Activated CD4-positive, alpha-beta T cell treated with anti-CD3 and anti-CD28 coated beads, Interleukin-2, amount 50 U/mL, for 16 hours (primary cell): ENCODE data around the gene MYB.

ENCODE experiments used
- DNase-seq: peaks from one replicate; pipeline ENCODE4 v3.0.0-alpha.2; 2020

MYB gene

DNA sequence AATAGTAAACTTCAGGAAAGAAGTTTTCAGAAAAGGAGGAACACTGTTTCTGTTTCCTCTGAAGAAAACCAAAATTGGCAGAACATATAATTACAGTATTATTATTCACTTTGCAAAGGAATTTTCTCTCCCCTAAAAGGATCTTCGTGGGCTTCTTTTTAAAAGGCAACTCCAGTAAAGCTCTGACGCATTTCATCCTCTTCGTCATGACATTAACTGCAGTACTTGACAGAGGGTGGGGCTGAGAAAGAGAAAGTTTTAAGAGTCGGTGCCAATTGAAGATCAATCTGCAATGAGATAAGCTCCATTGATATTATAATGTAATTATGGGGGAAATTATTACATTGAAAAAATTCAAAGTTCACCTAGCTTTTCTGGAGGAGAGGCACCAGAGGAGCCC, 75.8 kb downstream of the MYB start:
- DNase-seq = no peak

DNA sequence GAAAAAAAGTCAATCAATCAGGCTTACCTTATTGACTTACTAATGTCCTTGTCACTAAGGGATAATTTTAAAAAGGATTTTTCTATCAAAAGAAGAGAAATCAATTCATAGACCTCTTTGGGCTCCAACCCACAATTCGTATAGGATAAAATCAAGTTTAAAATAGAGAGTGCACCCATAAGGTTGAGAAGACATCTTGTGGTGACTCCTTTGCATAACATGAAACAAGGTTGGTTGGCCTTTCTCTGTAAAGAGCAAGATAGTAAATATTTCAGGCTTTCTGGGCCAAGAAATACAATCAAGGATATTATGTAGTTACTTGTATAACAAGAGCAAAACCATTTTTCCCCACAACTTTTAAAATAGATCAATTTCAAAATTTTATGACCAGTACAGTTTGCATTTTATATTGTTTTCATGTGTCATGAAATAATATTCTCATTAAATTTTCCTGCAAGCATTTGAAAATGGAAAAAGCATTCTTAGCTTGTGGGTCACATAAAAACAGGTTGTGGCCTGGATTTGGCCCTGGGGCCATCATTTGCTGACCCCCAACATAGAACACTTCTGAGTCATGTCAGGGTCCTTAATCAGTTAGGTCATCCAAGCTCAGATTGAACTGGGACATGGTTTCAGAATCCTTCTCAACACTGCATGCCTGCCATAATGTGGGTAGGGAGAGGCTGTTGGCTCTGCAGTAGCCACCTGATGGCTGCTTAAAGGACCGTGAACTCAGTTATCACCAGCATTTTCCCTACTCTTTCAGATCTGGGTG, 76.7 kb downstream of the MYB start:
- peak; percentile 8 for DNase-seq

DNA sequence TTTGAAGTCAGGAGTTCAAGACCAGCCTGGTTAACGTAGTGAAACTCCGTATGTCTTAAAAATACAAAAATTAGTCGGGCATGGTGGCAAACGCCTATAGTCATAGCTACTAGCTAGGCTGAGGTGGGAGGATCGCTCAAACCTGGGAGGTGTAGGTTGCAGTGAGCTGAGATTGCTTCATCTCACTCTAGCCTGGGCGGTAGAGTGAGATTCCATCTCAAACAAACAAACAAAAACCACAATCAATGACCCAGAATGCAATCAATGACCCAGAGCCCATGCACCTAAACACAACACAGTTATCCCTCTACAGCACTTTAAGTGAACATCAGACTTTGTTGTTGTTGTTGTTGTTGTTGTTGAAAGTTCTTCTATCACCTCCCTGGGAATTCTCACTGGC, 77.9 kb downstream of the MYB start:
- DNase-seq = no peak

DNA sequence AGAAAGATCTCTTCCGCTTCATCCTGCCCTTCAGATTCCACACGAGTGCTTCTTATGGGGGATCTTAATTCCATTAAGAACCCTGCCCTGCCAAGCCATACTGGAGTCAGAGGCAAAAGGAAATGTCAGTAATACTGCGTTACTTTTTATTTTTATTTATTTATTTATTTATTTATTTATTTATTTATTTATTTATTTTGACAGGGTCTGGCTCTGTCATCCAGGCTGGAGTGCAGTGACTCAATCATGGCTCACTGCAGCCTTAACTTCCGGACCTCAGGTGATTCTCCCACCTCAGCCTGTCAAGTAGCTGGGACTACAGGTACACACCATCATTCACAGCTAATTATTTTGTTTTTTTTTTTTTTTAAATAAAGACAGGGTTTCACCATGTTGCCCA, 79.5 kb downstream of the MYB start:
- no peak for DNase-seq

DNA sequence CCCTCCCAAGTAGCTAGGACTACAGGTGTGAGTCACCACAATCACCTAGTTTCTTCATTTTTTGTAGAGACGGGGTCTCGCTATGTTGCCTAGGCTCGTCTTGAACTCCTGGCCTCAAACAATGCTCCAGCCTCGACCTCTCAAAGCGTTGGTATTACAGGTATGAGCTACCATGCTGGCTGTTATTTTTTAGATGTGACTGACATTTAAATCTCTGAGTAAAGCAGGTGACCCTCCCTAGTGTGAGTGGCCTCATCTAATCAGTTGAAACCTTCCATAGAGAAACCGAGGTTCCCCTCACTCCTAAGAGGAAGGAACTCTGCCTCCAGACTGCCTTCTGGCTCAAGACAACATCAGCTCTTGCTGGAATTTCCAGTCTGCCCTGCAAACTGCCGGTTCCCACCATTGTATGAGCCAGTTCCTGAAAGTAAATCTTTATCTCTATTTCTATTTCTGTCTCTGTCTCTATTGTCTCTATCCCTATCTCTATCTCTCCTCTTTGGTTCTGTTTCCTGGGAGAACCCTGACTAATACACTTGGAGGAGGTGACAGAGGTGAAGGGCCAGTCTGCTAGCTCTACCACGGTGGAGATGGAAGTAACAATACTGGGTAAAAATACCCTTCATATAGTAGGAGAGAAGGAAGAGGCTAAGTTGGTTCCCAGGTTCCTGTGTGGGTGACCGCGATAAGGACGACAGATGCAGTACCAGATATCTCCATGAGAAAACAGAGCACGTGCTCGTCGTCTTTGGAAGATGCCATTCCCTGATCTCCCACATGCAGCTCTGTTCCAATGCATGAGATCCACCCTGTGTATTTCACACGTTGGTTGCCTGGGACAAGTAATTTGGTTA, 81.0 kb downstream of the MYB start:
- DNase-seq = no peak

DNA sequence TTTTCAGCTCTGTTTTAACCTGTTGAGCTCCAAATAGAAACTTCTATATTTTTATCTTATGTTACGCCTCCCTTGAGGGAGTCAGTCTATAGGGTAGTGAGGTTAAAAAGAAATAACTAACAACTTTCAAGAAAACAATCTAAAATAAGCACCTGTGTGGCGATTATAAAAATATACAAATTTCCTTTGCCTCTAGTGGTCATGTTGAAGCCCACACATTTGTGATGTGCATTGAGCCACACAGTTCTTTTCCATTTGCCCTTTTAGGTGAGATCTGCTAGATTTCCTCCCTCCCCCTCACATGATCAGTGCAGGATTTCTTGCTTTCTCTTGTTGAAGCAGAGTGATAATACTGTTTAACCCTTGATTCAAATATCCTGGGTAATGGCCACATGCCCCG, 84.2 kb downstream of the MYB start:
- DNase-seq = no peak

DNA sequence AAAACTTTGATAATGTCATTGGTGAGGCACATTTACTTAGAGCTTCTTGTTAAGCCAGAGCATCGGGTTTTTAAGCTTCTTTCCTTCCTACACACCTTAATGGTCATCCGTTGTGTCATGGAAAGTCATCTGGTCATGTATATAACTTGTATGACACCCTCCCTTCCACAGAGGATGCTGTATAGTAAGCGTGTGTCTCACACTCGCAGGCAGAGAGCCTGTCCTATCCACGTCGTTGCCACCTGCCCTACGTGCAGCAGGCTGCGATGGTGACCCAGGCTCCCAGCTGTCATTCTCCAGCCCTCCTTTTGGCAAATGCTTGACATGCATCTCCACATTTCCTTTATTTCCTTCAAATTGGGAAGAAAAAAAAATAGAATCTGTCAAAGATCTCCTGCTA, 85.6 kb downstream of the MYB start:
- no peak for DNase-seq

DNA sequence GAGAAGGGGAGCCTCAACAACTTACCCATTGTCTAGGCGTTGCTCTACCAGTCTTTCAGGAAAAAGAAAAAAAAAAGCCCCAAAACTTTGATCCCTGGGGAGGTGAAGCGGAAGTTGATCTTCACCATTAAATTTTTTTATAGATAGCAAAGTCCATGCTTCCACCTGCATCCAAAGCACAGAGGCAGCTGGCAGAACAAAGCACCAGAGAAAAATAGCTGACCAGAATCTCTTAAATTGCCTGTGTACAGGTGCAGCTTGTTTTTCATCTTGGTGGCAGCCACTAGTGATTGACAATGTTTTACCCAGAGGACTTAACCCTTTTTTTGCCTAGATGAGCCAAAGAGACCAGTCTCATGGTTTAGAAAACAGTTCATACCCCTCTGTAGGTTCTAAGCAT, 86.0 kb downstream of the MYB start:
- DNase-seq = no peak

DNA sequence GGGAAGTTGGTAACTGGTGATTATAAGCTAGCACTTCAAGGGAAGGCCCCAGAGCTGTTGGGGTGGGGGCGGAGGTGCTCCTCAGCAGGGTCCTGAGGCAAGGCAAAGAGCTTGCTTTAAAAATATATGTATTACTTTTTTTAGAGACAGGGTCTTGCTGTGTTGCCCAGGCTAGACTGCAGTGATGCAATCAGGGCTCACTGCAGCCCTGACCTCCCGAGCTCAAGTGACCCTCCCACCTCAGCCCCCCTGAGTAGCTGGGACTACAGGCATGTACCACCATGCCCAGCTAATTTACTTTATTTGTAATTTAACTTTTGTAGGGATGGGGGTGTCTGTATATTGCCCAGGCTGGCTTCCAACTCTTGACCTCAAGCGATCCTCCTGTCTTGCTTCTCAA, 87.2 kb downstream of the MYB start:
- no peak for DNase-seq

DNA sequence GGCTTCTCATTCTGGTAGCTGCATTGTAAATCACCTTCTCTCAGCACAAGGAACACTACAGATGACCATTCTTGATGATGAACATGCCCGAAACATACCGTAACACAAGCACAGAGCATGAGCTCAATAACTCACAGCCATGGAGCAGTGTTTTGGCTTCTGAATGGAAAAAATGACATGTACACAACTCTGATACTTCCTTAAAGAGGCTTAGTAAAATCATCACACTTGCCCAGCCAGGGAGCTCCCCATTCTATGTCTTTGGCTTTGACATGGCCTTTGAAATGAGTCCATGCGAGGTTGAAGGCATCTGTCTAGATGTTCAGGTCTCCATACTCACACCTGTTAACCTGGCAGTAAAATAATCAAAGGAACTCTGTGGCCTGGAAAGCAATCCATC, 87.6 kb downstream of the MYB start:
- no peak for DNase-seq
